HG03159 (cell line): Measurements from ENCODE around the gene ERICH6B.
"Not testable (repeated sequence)": the region's sequence is repeated elsewhere in the genome, so short reads cannot be mapped to it uniquely, and the experiment has no call there.

Experiments
- ATAC-seq: cut with Tn5 transposase; IDR thresholded peaks from one replicate; pipeline ENCODE4 v1.9.1; 2021; ENCODE audit warnings: mild to moderate bottlenecking, moderate library complexity; ENCODE audit not compliant: unreplicated experiment

The ERICH6B gene

DNA sequence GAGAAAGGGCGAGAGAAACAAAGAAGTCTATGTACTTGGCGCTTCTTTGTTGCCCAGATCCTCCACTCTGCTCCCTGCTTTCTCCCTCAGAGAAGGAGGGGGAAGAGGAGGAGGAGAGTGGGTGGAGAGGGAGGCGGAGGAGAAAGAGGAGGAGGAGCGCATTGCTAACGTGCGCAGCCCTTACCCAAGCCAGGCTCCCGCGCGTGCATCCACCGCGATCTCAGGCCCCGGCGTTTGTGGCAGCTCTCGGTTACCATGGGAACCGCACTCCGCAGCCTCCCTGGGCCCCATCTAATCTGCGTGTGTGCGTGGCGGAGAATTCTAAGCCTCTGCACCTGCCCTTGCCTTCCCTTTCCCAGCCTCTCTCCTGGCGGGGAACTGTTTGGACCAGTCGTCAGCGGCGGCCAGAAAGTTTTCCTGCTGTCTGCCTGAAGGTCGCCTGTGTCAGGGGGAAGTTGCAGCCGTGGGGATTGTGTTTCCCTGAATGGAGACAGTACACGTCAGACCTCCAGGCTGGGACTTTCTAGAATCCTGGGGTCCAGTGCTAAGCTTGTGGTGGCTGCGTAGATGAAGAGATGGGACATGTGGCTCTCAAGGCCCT is at the start of gene ERICH6B:
ERICH6B (minus strand) TSS at position 239 of the 601 bp plus-strand sequence. CDS start 18,734 bp downstream, outside the sequence.
- ATAC-seq, result no peak

DNA sequence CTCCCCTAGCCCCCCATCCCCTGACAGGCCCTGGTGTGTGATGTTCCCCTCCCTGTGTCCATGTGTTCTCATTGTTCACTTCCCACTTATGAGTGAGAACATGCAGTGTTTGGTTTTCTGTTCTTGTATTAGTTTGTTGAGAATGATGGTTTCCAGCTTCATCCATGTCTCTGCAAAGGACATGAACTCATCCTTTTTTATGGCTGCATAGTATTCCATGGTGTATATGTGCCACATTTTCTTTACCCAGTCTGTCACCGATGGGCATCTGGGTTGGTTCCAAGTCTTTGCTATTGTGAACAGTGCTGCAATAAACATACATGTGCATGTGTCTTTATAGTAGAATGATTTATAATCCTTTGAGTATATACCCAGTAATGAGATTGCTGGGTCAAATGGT is 47.4 kb upstream of the ERICH6B start:
- not testable (repeated sequence) for ATAC-seq

DNA sequence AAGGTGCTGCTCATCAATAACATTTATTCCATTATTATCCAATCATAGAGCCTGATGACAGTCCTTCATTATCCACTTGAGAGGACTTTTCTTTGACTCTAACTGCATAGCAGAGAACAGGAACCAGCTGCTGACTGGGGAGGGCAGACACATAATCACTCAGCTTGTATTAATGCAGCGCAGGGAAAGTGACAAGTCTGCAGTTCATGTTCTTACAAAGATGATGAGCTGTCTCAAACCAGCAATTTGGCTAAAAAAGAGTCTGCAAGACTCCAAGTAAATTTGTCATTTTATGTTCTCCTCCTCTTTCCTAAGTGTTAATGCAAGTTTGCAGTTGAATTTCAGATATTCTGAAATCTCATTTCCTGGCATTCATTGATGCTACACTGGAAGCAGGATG is 46.6 kb upstream of the ERICH6B start:
- no peak for ATAC-seq

DNA sequence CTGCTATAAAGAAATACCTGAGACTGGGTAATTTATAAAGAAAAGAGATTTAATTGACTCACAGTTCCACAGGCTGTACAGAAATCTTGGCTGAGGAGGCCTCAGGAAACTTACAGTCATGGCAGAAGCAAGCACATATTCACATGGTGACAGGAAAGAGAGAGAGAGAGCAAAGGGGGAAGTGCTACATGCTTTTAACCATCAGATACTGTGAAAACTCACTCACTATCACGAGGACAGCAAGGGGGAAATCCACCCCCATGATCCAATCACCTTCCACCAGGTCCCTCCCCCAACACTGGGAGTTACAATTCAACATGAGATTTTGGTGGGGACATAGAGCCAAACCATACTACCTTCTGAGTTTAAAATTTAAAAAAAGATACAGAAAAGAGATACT is 44.9 kb upstream of the ERICH6B start:
- not testable (repeated sequence) for ATAC-seq

DNA sequence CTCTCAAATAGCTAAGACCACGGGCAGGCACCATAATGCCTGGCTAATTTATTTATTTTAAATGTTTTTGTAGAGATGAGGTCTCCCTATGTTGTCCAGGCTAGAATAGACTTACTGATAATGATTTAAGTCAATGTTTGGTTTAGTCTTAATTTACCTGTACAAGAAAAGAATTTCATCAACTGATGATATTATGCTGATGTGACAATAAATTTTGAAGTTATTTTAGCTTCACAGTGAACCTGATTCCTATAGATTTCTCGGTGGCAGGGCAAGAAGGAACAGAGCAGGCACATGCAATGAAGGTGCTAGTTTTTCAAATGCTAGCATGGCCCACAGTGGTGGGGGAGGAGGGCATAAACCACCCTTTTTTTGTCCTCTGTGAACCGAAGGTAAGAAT is 44.0 kb upstream of the ERICH6B start:
- ATAC-seq, result no peak

DNA sequence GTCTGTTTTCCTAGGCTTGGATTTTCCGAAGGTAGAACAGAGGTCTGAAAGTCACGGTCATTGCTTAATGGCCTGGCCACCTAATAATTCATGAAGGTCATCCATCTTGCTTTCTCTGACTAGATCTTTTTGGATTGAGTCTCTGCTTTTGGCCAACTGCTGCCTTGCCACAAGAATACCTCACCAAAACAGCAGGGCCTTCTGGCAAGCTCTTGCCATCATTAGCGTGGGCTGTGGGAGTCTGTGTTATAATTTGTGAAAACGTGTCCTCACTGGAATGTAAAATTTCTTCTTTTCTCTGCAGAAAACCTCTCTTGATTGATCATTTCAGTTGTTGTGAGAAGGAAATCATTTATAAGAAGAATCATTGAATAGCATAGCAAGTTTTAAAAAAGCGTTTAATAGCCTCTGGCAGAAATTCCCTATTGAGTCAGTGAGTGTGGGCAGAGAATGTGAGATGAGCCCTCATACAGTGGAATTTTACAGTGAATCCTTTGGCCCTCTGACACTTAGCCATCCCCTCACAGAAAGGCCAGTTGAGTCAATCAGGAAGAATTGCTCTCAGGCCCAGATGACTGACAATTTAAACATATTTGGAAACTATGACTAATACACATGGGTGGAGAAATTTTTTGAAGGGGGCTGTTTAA is 43.2 kb upstream of the ERICH6B start:
- no peak for ATAC-seq

DNA sequence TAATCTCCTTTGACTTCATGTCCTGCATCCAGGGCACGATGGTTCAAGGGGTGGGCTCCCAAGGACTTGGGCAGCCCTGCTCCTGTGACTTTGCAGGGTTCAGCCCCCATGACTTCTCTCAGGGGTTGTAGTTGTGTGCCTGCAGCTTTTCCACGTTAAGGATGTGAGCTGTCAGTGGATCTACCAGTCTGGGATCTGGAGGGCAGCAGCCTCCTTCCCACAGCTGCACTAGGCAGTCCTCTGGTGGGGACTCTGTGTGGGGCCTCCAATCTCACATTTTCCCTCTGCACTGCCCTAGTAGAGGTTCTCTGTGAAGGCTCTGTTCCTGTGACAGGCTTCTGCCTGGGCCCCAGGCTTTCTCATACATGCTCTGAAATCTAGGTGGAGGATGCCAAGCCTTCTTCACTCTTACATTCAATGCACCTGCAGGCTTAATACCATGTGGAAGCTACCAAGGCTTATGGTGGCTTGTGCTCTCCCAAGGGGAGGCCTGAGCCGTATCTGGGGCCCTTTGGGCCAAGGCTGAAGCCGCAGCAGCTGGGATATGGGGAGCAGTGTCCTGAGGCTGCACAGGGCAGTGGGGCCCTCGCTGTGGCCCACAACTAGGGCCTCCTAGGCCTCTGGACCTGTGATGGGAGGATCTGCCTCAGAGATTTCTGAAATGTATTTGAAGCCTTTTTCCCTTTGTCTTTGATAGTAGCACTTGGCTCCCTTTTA is 39.3 kb upstream of the ERICH6B start:
- ATAC-seq, result no peak

DNA sequence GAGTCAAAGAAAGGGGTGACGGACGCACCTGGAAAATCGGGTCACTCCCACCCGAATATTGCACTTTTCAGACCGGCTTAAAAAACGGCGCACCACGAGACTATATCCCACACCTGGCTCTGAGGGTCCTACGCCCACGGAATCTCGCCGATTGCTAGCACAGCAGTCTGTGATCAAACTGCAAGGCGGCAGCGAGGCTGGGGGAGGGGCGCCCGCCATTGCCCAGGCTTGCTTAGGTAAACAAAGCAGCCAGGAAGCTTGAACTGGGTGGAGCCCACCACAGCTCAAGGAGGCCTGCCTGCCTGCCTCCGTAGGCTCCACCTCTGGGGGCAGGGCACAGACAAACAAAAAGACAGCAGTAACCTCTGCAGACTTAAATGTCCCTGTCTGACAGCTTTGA is 29.7 kb upstream of the ERICH6B start:
- ATAC-seq, result not testable (repeated sequence)

DNA sequence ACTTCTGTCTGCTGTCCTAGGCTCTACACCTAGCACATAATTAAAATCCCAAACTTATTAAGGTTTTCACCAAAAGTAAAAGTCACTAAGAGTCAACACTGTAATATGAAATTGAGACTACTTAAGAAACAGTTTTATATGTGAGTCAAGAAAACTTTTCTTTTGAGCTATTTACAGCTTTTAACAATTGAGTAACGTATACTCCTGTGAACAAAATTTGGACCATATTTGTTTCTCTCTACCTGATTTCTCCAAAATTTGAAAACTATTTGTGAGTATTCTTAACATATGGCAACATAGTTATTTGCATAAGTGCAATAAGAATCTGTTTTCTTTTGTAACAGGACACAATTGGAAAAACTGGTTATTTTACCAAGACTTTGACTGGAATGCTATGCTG is 26.6 kb upstream of the ERICH6B start:
- ATAC-seq, result not testable (repeated sequence)

DNA sequence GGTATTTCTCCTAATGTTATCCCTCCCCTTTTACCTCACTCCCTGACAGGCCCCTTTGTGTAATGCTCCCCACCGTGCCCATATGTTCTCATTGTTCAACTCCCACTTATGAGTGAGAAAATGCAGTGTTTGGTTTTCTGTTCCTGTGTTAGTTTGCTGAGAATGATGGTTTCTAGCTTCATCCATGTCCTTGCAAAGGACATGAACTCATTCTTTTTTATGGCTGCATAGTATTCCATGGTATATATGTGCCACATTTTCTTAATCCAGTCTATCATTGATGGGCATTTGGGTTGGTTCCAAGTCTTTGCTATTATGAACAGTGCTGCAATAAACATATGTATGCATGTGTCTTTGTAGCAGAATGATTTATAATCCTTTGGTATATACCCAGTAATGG is 19.8 kb upstream of the ERICH6B start:
- not testable (repeated sequence) for ATAC-seq

DNA sequence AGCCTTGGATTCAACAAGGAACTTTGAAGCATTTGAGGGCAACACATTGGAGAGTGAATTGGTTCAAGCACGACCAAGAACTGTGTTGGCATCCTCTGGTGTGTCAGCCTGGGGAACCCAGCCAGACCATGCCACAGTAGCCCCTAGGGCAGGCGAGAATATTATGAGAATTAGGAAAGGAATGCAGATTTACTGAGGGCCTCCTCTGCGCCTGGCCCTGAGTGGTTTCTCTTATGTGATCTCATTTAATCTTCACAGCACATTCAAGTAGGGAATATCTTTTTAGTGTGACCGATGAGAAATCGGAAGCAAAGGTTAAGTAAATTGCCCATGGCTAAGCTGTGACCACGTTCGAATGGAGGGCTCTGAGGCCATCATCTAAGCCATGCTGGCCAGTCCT is 15.3 kb upstream of the ERICH6B start:
- ATAC-seq, result no peak

DNA sequence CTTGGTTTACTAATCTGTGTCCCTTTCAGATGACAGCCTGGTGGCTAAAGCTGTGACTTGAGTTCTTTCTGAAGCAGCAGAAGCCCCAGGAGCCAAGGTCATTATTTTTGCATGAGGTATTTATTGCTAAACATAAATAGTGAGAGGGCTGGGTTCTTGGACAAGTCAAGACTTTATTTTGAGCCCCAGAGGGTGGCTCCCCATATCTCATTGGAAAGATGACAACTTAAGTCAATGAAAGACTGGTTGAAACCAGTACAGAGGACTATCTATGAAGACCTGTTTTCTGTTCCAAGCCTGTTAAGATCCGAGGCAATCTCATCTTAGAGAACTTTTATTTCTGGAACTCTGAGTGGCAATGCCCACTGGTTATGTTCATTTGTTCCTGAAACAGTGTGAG is 14.4 kb upstream of the ERICH6B start:
- ATAC-seq, result no peak

DNA sequence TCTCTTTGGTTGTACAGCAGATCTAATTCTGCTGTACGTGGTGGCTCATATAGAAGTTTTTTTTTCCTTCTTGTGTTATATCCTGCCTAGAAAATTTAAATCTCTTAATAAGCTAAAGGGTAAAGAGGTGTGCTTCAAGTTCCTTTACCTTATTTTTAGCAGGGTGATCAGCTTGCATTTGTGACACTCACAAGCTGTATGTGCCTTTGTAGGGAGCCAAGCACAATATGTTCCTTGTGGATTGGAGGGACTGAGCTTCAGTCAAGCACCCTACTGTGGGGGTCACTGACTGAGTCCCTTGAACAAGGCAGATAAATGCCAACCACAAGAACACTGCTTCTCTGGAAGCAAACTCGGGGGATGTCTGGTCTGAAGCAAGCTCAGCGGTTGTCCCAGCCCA is 12.6 kb upstream of the ERICH6B start:
- no peak for ATAC-seq

DNA sequence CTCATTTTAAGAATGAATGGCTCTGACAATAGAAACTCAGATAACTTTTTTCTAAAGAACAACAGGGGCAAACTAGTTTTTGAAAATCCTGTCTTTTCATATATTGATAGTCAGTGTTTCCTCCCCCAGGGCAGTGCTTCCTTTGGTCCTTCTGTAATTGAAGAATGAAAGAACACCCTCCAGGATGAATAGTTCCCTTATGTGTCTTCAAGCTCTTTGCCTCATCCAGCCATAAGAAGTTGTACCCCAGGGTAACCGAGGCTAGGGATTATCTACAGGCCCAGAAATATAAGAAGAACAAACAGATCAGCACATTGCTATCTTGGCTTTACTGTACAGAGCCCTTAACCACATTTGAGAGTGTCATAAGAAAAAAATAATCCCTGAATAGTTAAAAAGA is 12.1 kb upstream of the ERICH6B start:
- ATAC-seq, result no peak

DNA sequence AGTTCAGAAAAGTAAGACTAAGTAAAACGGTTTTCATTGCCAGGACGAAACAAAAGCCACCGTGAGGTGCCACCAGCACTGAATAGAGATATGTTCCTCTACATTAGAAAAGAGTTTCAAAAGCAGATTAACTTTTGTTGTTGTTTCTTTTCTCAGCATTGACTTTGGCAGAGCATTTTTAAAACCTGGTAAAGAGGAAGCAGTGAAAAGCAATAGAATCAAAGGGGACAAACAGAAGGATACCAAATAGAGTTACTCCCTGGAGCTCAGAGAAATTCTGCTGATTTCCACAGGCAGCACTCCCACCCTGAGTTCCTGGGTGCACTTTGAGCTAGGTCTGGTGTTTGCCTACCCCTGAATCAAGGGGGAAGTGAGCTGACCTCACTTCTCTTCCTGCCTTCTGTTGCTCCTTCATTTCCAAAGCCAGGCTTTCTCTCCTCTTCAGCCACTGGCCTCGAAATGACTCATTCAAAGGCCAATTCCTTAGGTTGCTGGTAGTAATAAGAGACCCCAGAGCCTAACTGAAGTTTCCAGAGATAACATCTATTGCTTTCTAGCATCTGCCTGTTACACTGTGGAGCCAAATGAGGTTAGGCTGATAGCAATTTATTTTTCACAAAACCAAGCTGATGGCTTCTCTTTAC is 11.3 kb upstream of the ERICH6B start:
- ATAC-seq, result no peak

DNA sequence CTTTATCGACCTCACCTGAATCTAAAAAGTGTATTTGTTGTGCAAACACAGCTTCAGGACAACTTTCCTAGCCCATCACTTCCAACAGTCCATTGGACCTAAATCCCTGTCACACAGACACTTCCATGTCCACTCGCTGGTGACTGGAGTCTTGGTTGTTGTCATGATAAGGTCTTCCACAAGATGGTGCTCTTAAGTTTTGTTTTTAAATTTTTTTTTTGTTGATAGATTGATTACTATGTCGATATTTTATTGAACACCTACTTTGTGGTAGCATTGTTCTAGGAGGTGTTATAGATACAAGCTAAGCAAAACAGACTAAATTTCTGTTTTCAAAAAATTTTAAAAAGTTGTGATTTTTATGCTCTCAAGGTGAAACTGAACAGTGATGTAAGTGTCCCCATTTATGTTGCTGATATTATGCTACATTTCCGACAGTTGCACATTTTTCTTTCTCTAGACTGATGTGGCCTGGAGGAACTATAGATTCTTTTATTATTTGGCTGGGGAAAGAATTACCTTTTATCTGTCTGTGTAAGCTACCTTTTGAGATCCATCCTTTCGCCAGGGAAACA is 8.1 kb upstream of the ERICH6B start:
- ATAC-seq, result no peak

DNA sequence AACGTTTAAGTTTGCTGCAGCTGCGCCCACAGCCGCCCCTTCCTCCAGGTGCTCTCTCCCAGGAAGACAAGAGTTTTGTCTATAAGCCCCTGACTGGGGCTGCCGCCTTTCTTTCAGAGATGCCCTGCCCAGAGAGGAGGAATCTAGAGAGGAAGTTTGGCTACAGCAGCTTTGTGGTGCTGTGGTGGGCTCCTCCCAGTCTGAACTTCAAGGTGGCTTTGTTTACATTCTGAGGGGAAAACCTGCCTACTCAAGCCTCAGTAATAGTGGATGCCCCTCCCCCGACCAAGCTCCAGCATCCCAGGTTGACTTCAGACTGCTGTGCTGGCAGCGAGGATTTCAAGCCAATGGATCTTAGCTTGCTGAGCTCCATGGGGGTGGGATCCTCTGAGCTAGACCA is 6.4 kb upstream of the ERICH6B start:
- no peak for ATAC-seq

DNA sequence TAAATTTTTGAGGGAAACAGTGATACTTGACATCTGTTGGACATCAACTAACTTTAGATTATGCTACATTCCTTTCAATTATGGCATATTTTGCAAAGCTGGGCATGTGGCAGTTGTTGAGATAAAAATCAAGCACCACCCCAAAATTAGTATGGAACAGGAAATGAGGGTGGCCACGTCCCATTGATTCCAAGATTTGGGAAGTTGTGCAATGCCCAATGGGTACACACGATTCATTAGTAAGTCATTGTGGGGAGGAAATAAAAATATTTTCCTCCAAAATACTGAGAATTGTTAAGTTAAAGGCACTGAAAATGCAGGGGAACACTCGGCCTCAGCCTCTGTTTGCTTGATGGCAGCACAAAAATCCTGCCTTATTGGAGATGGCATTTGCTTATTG is 7.6 kb downstream of the ERICH6B start:
- no peak for ATAC-seq

DNA sequence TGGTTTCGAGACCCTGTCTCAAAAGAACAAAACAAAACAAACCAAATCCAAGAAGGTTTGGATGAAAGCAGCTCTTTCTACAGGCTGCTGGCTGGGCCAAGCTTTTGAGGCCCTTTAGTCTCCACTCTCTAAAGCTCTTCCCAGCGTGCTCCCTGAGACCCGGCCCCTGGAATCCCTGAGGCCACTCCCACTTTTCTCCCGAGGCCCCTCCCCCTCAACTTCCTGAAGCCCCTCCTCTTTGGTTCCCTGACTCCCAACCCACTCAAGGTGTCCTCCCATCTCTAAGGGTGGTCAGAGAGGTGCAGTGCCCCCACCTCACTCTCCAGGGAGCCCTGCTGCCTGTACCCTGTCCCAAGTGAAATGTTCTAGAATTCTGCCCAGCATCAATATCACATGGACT is 10.6 kb downstream of the ERICH6B start:
- ATAC-seq, result no peak

DNA sequence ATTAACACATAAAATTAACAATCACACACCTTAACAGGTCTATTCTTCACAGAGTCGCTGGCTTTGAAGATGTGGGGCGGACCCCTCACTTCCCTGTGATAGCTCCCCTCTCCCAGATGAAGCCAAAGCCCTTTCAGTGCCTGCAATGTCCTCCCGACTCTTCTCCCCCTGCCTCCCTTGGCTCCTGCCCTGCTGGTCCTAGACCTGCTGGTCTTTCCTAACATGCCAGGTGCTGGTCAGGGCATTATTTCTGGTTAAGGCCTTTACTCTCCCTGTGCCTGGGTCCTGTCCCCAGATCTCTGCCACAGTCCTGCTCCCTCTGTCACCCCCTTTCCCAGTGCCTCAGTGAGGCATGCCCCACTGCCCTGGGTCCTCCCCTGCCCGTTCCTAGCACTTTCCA is 12.2 kb downstream of the ERICH6B start:
- no peak for ATAC-seq
